Uterus (tissue), 4 donors: ENCODE results near the gene BCAR3. TPM values are rescaled to one million over a fixed set of nuclear protein-coding genes. Genes with fewer than 3 reads are reported as not detected.

Experiments used
- DNase-seq, 2 donors: peaks; one replicate each; pipeline ENCODE4 v3.0.0-alpha.2; 2019 to 2020
- H3K27ac ChIP-seq, 2 donors: fragments of 200-600 bp; sonication (generic); 1 replicate in 1 of 2; 2 replicates in 1 of 2; pipeline ENCODE4 v1.5.1; 2016 to 2018
- H3K27me3 ChIP-seq, 2 donors: fragments of 200-600 bp; sonication (generic); one replicate each; pipeline ENCODE4 v1.5.1; 2018 to 2019; ENCODE audit warnings: control low read depth in 1 of 2
- H3K36me3 ChIP-seq, 2 donors: fragments of 200-600 bp; sonication (generic); one replicate each; pipeline ENCODE4 v1.5.1; 2019; ENCODE audit warnings: control low read depth in 1 of 2
- H3K4me1 ChIP-seq, 2 donors: fragments of 200-600 bp; sonication (generic); one replicate each; pipeline ENCODE4 v1.5.1; 2018 to 2019; ENCODE audit warnings: control low read depth in 1 of 2
- H3K4me3 ChIP-seq, 2 donors: fragments of 200-600 bp; sonication (generic); 1 replicate in 1 of 2; 2 replicates in 1 of 2; pipeline ENCODE4 v1.5.1; 2018 to 2019; ENCODE audit warnings: mild to moderate bottlenecking in 1 of 2
- H3K9me3 ChIP-seq, 2 donors: fragments of 200-600 bp; sonication (generic); one replicate each; pipeline ENCODE4 v1.5.1; 2019; ENCODE audit warnings: control low read depth in 1 of 2
- CTCF ChIP-seq, 4 experiments: fragments of 200-600 bp in 2 of 4; fragments of 450-650 bp in 2 of 4; sonication (generic) in 2 of 4; IDR thresholded peaks; one replicate each; pipeline ENCODE4 v1.5.1; 2016 to 2019; ENCODE audit warnings: antibody characterized with exemption in 4 of 4, mild to moderate bottlenecking in 2 of 4, moderate library complexity in 1 of 4
- POLR2A ChIP-seq, 2 donors: fragments of 450-650 bp; IDR thresholded peaks; one replicate each; pipeline ENCODE4 v1.6.1; 2016; ENCODE audit warnings: antibody characterized with exemption in 2 of 2, mild to moderate bottlenecking in 1 of 2, moderate library complexity in 1 of 2
- intact Hi-C: fragments of 100-400 bp; cut with DNase I; formaldehyde crosslinking; loops from one replicate; pipeline ENCODE4 v1.15.1; 2023; ENCODE audit warnings: low total_unique reads
- total RNA-seq, 4 donors: library from RNA; depleted of rRNA in 3 of 4; stranded (reverse); fragments of >200 nt in 3 of 4; gene quantifications; one replicate each; pipeline versions ENCODE4 v1.1.0 to v1.2.4, GENCODE V29; 2014 to 2023
- donor health status: DM: yes; HTN: yes; CAD: no.

The BCAR3 gene
- total RNA-seq, 4 donors from 2014 or later, result 8.5 to 56.8 (median 20.2) TPM

GRCh38 chr1:93672477-93673162 lies 9.0 kb downstream of the BCAR3 start:
- Histone ChIP-seq H3K27ac (peak overlapping the region; percentile 22 to 54), H3K9me3 (no peaks in the 10 kb centered on the region), H3K4me1 (no peaks in the 10 kb centered on the region), H3K27me3 (no peaks in the 10 kb centered on the region), H3K36me3 (no peaks in the 10 kb centered on the region), H3K4me3 (no peak overlapping the region)
- intact Hi-C loops, result no loop called here
- DNase-seq, result no peak
- no peak for TF ChIP-seq POLR2A (IDR thresholded peaks at IDR 0.05)
- no peak for TF ChIP-seq CTCF (IDR thresholded peaks at IDR 0.05)

- Histone ChIP-seq H3K4me3 (no peak overlapping the region), H3K27ac (peak overlapping the region; percentile 22 to 54), H3K4me1 (no peaks in the 10 kb centered on the region), H3K36me3 (no peaks in the 10 kb centered on the region), H3K9me3 (no peaks in the 10 kb centered on the region), H3K27me3 (no peaks in the 10 kb centered on the region)
- no peak for TF ChIP-seq CTCF (IDR thresholded peaks at IDR 0.05)
- no peak for TF ChIP-seq POLR2A (IDR thresholded peaks at IDR 0.05)
- peak; percentile 35 to 81 for DNase-seq
- intact Hi-C loops, result no loop called here
Observed at GRCh38 chr1:93672069-93672468, 9.6 kb downstream of the BCAR3 start.

- DNase-seq, result no peak
- H3K36me3 ChIP-seq, result no peaks in the 10 kb centered on the region
- intact Hi-C loops, result no loop called here
- H3K4me1 ChIP-seq, result no peaks in the 10 kb centered on the region
- H3K27ac ChIP-seq, result peak overlapping the region; percentile 22 to 54
- no peaks in the 10 kb centered on the region for H3K9me3 ChIP-seq
- H3K27me3 ChIP-seq, result no peaks in the 10 kb centered on the region
- TF ChIP-seq POLR2A (IDR thresholded peaks at IDR 0.05) (no peak), CTCF (IDR thresholded peaks at IDR 0.05) (no peak)
- no peak overlapping the region for H3K4me3 ChIP-seq
Observed at GRCh38 chr1:93671099-93671621, 10.5 kb downstream of the BCAR3 start.

- intact Hi-C loops, result no loop called here
- Histone ChIP-seq H3K27ac (no peak overlapping the region), H3K27me3 (no peaks in the 10 kb centered on the region), H3K9me3 (no peaks in the 10 kb centered on the region), H3K4me1 (no peaks in the 10 kb centered on the region), H3K36me3 (no peaks in the 10 kb centered on the region), H3K4me3 (no peak overlapping the region)
- DNase-seq, result peak in 1 of 2 donors; percentile 40
- TF ChIP-seq CTCF (IDR thresholded peaks at IDR 0.05), result no peak
- TF ChIP-seq POLR2A (IDR thresholded peaks at IDR 0.05), result no peak
Observed at GRCh38 chr1:93670141-93670540, 11.5 kb downstream of the BCAR3 start.

GRCh38 chr1:93669369-93669768 lies 12.3 kb downstream of the BCAR3 start:
- TF ChIP-seq CTCF (IDR thresholded peaks at IDR 0.05) (no peak), POLR2A (IDR thresholded peaks at IDR 0.05) (no peak)
- no peak overlapping the region for H3K27ac ChIP-seq
- intact Hi-C loops, result no loop called here
- no peak overlapping the region for H3K4me3 ChIP-seq
- DNase-seq, result no peak
- H3K4me1 ChIP-seq, result no peaks in the 10 kb centered on the region
- no peaks in the 10 kb centered on the region for H3K9me3 ChIP-seq
- no peaks in the 10 kb centered on the region for H3K36me3 ChIP-seq
- H3K27me3 ChIP-seq, result no peaks in the 10 kb centered on the region
